Stimulated activated CD8-positive, alpha-beta memory T cell treated with anti-CD3 and anti-CD28 coated beads, Interleukin-7, amount 100 ng/mL, for 24 hours (primary cell): ENCODE results near the gene GPS1.

Source experiments
- DNase-seq: peaks from one replicate; pipeline ENCODE4 v3.0.0-alpha.2; 2020; ENCODE audit warnings: low read depth

The GPS1 gene

GRCh38 chr17:82014971-82015310 lies 36.8 kb upstream of the GPS1 start:
- no peak for DNase-seq

GRCh38 chr17:82015311-82015971 lies 36.3 kb upstream of the GPS1 start:
- no peak for DNase-seq

GRCh38 chr17:82016061-82016874 lies 35.4 kb upstream of the GPS1 start:
- DNase-seq = no peak

GRCh38 chr17:82016875-82017459 lies 34.7 kb upstream of the GPS1 start:
- no peak for DNase-seq

GRCh38 chr17:82017612-82018151 lies 34.0 kb upstream of the GPS1 start:
- no peak for DNase-seq

- DNase-seq = no peak
Observed at GRCh38 chr17:82018152-82018988, 33.3 kb upstream of the GPS1 start.

- no peak for DNase-seq
Observed at GRCh38 chr17:82018989-82019689, 32.6 kb upstream of the GPS1 start.

- DNase-seq = peak; percentile 37
Observed at GRCh38 chr17:82019690-82020571, 31.8 kb upstream of the GPS1 start.

GRCh38 chr17:82020572-82021106 lies 31.1 kb upstream of the GPS1 start:
- no peak for DNase-seq

GRCh38 chr17:82021107-82021899 lies 30.4 kb upstream of the GPS1 start:
- DNase-seq = no peak

GRCh38 chr17:82021900-82022309 lies 29.8 kb upstream of the GPS1 start:
- DNase-seq = no peak

- DNase-seq = no peak
Observed at GRCh38 chr17:82022310-82022980, 29.3 kb upstream of the GPS1 start, which contains the start of gene CENPX. Gene CENPX, minus strand, starts transcription at chr17:82022878. Its CDS starts 17 bp downstream, at chr17:82022861.

GRCh38 chr17:82022981-82023446 lies 28.7 kb upstream of the GPS1 start, which contains the start of gene LRRC45:
Gene LRRC45, plus strand, starts transcription at chr17:82023305. Its CDS starts 339 bp downstream, at chr17:82023644.
- DNase-seq = peak; percentile 99

GRCh38 chr17:82023447-82024241 lies 28.1 kb upstream of the GPS1 start:
- no peak for DNase-seq

- DNase-seq = no peak
Observed at GRCh38 chr17:82024859-82025258, 26.8 kb upstream of the GPS1 start.

GRCh38 chr17:82025401-82026107 lies 26.1 kb upstream of the GPS1 start:
- no peak for DNase-seq

GRCh38 chr17:82028246-82028645 lies 23.5 kb upstream of the GPS1 start:
- no peak for DNase-seq
